ENCODE measurements around the gene ZNF561.

ZNF561 gene

GRCh38 chr19:9570255-9570654, 50.8 kb downstream of the ZNF561 start:
- DNase-seq, result no peak

- no peak for DNase-seq
These were observed 54.3 kb downstream of the ZNF561 start for GRCh38 chr19:9566729-9567128.

DNA sequence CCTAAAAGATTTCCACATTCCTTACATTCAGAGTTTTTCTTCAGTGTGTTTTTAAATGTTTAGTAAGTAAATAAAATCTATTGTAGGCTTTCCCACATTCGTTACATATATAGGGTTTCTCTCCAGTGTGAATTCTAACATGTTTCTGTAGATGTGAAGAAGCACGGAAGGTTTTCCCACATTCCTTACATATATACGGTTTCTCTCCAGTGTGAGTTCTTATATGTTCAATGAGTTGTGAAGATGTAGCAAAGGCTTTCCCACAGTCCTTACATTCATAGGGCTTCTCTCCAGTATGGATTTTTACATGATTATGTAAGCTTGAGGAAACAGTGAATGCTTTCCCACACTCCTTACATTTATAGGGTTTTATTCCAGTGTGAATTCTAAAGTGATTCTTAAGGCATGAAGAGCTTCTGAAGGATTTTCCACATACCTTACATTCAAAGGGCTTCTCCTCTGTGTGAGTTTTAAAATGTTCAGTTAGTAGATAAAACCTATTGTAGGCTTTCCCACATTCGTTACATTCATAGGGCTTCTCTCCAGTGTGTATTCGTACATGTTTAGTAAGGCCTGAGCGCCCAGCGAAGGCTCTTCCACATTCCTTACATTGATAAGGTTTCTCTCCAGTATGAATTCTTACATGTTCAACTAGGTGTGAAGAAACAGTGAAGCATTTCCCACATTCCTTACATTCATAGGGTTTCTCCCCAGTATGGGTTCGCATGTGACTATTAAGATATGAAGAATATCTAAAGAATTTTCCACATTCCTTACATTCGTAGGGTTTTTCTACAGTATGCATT, 54.9 kb downstream of the ZNF561 start:
- DNase-seq, result no peak
